ENCODE results near the gene EXO1. TPM values are rescaled to one million over a fixed set of nuclear protein-coding genes. Genes with fewer than 3 reads are reported as not detected.

Gene EXO1
- total RNA-seq (2022; extraction: Qiagen RNA extraction; ENCODE audit: low read depth) = 21.8 to 35.1 TPM (median 24.8 TPM) in 5 replicates

DNA sequence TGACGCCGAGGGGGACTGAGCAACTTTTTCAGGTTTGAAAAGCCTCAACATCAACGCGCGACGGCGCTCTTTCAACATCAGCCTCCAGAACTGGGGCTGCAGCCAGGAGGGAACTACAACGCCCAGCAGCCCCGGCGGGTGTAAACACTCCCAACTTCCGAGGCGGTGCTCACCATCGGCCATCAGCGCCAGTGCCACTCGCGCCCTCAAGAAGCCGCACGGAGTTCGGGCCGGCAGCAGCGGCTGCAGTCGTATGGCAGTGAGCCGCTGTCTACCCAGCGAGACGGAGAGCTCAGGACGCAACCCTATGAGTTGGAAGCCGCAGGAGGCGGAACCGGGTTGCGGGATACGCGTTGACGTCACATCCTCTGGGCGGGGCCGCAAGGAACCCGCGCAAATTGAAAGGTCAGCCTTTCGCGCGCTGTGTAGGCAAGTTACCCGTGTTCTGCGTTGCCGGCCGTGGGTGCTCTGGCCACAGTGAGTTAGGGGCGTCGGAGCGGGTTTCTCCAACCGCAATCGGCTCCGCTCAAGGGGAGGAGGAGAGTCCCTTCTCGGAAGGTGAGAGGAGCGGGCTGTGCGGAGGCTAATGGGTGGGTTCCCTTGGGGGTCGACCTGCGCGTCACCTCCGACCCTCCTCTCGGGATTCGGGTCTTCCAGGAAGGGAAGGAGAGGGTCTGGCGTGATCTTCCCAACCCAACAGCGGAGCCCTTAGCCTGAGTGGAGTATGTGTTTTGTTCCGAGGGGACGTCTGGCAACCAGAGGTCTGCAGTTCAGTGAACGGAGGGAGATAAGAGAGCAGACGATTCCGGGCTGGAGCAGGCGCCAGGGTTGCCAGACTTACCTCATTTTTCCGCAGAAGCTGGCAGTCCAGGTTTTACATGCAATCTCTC lies at the start of gene EXO1:
Gene EXO1 (plus strand): TSS at position 409 of the 890 bp plus-strand sequence. CDS start 2,222 bp downstream, outside the sequence.

Other genes starting within 250 kb of the EXO1 start
- 7.4 to 10.2 TPM (median 8.7 TPM) in 5 replicates for gene CHML, start 207.8 kb upstream of the EXO1 start, total RNA-seq (2022; extraction: Qiagen RNA extraction; ENCODE audit: low read depth)
- 51.7 to 59.2 TPM (median 55.2 TPM) in 5 replicates for gene OPN3, start 207.8 kb upstream of the EXO1 start, total RNA-seq (2022; extraction: Qiagen RNA extraction; ENCODE audit: low read depth)
- gene WDR64, start 195.9 kb upstream of the EXO1 start, total RNA-seq (2022; extraction: Qiagen RNA extraction; ENCODE audit: low read depth) = not detected in 5 replicates
- not detected in 5 replicates for gene BECN2, start 109.6 kb downstream of the EXO1 start, total RNA-seq (2022; extraction: Qiagen RNA extraction; ENCODE audit: low read depth)
- 0.15 to 0.44 TPM (median 0.20 TPM) in 3 of 5 replicates, not detected in the others for gene MAP1LC3C, start 150.9 kb downstream of the EXO1 start, total RNA-seq (2022; extraction: Qiagen RNA extraction; ENCODE audit: low read depth)